Measurements from ENCODE around the gene PSMD1.

PSMD1 gene

DNA sequence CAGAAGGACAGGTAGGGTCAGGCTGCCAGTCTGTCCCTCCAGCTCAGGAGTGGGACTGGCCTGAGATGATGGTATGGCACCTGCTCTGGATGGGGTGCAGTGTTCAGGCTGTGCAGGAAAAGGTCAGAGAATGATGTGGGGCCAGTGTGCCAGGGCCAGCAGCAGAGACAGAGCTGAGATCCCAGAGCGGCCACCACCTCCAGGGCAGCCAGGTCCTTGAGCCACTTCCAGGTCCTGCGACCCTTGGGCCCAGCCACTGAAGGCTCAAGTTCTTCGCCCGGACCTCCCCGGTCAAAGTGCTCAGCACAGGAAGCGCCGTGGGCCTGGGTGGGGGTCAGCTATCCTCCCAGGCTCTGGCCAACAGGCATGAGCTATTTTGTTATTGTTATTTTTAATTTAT, 129.7 kb downstream of the PSMD1 start:
- no peak for TF ChIP-seq L3MBTL2 (conservative IDR thresholded peaks at IDR 0.05)
- TF ChIP-seq HDGF (IDR thresholded peaks at IDR 0.05; ENCODE audit: borderline replicate concordance): no peak
- TF ChIP-seq ELF4 (IDR thresholded peaks at IDR 0.05): no peak
- TF ChIP-seq SP1 (IDR thresholded peaks at IDR 0.05): no peak
- TF ChIP-seq, protein P1, sequence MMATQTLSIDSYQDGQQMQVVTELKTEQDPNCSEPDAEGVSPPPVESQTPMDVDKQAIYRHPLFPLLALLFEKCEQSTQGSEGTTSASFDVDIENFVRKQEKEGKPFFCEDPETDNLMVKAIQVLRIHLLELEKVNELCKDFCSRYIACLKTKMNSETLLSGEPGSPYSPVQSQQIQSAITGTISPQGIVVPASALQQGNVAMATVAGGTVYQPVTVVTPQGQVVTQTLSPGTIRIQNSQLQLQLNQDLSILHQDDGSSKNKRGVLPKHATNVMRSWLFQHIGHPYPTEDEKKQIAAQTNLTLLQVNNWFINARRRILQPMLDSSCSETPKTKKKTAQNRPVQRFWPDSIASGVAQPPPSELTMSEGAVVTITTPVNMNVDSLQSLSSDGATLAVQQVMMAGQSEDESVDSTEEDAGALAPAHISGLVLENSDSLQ (IDR thresholded peaks at IDR 0.05): no peak
- no peak for TF ChIP-seq NFRKB (IDR thresholded peaks at IDR 0.05)
- TF ChIP-seq ZNF384 (IDR thresholded peaks at IDR 0.05): no peak
- no peak for TF ChIP-seq LEF1 (IDR thresholded peaks at IDR 0.05; ENCODE audit: borderline replicate concordance)
- TF ChIP-seq BHLHE40 (IDR thresholded peaks at IDR 0.05; ENCODE audit: borderline replicate concordance): no peak
- TF ChIP-seq CTBP1 (IDR thresholded peaks at IDR 0.05; ENCODE audit: borderline replicate concordance): no peak
- no peak for TF ChIP-seq FOXM1 (IDR thresholded peaks at IDR 0.05; ENCODE audit: borderline replicate concordance)
- TF ChIP-seq FOXK2 (IDR thresholded peaks at IDR 0.05): no peak
- TF ChIP-seq ARNT (IDR thresholded peaks at IDR 0.05): no peak
- TF ChIP-seq FOXA1 (IDR thresholded peaks at IDR 0.05): no peak
- ChIA-PET CTCF (no interaction called here), POLR2A (no interaction called here)
- no peak for DNase-seq (ENCODE audit: extremely low spot score)

DNA sequence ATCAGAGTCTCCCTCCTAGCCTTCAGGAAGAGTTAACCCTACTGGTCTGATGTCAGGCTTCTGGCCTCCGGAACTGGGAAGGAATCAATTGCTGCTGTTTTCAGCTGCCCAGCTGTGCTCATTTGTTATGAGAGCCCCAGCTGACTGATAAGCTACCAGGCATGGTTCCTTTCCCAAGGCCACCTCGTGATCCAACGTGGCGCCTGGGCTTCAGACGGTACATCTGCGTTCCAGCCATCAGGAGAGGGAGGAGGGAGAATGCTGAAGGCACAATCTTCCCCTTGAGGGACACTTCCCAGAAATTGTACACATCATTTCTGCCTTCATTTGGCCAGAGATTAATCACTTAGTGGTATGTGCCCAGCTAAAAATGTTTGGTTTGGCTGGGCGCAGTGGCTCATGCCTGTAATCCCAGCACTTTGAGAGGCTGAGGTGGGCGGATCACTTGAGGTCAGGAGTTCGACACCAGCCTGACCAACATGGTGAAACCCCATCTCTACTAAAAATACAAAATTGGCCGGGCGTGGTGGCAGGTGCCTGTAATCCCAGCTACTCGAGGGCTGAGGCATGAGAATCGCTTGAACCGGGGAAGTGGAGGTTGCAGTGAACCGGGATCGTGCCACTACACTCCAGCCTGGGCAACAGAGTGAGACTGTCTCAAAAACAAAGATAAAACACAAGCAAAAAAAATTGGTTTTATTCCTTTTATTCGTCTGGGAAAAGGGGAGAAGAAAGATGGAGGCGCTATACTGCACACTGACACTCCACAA, 131.3 kb downstream of the PSMD1 start:
- no peak for TF ChIP-seq CTBP1 (IDR thresholded peaks at IDR 0.05; ENCODE audit: borderline replicate concordance)
- TF ChIP-seq LEF1 (IDR thresholded peaks at IDR 0.05; ENCODE audit: borderline replicate concordance): no peak
- TF ChIP-seq, protein P1 (IDR thresholded peaks at IDR 0.05): no peak
- TF ChIP-seq FOXK2 (IDR thresholded peaks at IDR 0.05): no peak
- no peak for TF ChIP-seq TARDBP (IDR thresholded peaks at IDR 0.05)
- TF ChIP-seq ELF4 (IDR thresholded peaks at IDR 0.05): no peak
- no peak for TF ChIP-seq ZNF384 (IDR thresholded peaks at IDR 0.05)
- TF ChIP-seq BHLHE40 (IDR thresholded peaks at IDR 0.05; ENCODE audit: borderline replicate concordance): no peak
- no peak for TF ChIP-seq HDGF (IDR thresholded peaks at IDR 0.05; ENCODE audit: borderline replicate concordance)
- TF ChIP-seq SUZ12 (IDR thresholded peaks at IDR 0.05): no peak
- no peak for TF ChIP-seq FOXM1 (IDR thresholded peaks at IDR 0.05; ENCODE audit: borderline replicate concordance)
- no peak for TF ChIP-seq SP1 (IDR thresholded peaks at IDR 0.05)
- ChIA-PET CTCF (interaction anchor here (0.7 kb wide), 1 partner anchor 8 kb away, joined by 3 read pairs; no protein-coding TSS in a partner anchor), POLR2A (interaction anchor here (1.0 kb wide), 1 partner anchor 10 kb away, joined by 3 read pairs; the partner anchor contains the start of gene ARMC9)
- no peak for DNase-seq (ENCODE audit: extremely low spot score)

DNA sequence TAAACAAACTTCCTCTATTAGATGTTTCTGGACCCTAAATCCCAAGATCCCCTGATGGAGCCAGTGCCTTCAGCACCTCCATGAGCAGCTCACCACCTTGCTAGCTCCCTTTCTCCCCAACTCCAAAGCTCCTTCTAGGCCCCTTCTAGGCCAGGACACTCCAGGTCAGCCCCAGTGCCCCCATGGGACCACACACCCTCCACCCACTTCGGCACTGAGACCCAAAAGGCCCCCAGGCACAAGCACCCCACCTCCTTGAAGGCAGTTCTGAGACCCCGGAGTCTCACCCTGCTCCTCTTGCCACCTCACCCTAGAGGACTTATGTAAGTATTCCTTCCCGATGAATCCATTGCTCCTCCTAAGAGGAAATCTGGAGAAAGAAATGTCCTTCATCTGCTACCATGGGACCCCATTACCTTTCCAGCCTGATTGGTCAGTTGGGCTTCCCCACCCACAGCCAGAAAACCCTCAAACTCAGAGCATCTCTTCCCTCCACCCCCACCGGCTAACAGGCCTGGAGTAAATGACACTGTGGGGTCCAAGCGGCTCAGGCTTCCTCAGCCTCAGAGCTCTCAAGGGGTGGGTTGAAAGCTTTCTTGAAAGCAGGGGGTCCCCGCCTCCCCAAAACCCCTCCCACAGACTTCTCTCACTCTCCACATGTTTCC, 132.0 kb downstream of the PSMD1 start:
- DNase-seq (ENCODE audit: extremely low spot score): no peak
- TF ChIP-seq CTBP1 (IDR thresholded peaks at IDR 0.05; ENCODE audit: borderline replicate concordance): no peak
- no peak for TF ChIP-seq SP1 (IDR thresholded peaks at IDR 0.05)
- TF ChIP-seq BHLHE40 (IDR thresholded peaks at IDR 0.05; ENCODE audit: borderline replicate concordance): no peak
- no peak for TF ChIP-seq LEF1 (IDR thresholded peaks at IDR 0.05; ENCODE audit: borderline replicate concordance)
- TF ChIP-seq, protein P1 (IDR thresholded peaks at IDR 0.05): no peak
- TF ChIP-seq NFRKB (IDR thresholded peaks at IDR 0.05): no peak
- TF ChIP-seq HDGF (IDR thresholded peaks at IDR 0.05; ENCODE audit: borderline replicate concordance): no peak
- no peak for TF ChIP-seq FOXK2 (IDR thresholded peaks at IDR 0.05)
- TF ChIP-seq ELF4 (IDR thresholded peaks at IDR 0.05): no peak
- TF ChIP-seq ARNT (IDR thresholded peaks at IDR 0.05): no peak
- TF ChIP-seq FOXA1 (IDR thresholded peaks at IDR 0.05): no peak
- no peak for TF ChIP-seq FOXM1 (IDR thresholded peaks at IDR 0.05; ENCODE audit: borderline replicate concordance)
- no peak for TF ChIP-seq L3MBTL2 (conservative IDR thresholded peaks at IDR 0.05)
- TF ChIP-seq SUZ12 (IDR thresholded peaks at IDR 0.05): no peak
- ChIA-PET CTCF (interaction anchor here (0.7 kb wide), 1 partner anchor 9 kb away, joined by 3 read pairs; no protein-coding TSS in a partner anchor), POLR2A (no interaction called here)

DNA sequence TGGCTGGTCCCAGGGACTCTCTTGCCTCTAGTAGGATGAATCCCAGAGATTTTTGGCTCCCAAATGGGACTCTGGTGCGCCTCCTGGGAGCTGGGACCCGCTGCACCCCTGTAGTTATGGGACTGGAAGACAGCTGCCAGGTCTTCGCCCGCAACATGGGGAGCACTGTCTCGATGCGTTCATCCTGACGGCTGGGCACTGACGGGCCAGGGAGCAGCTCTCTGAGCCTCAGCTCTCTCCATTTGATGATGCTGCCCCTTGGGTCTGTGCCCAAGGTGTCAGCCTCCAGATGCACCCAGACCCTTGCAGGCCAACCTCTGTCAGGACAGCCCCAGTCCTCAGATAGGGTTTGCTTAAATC, 132.5 kb downstream of the PSMD1 start:
- TF ChIP-seq LEF1 (IDR thresholded peaks at IDR 0.05; ENCODE audit: borderline replicate concordance) (no peak), SP1 (IDR thresholded peaks at IDR 0.05) (no peak), FOXK2 (IDR thresholded peaks at IDR 0.05) (no peak), HDGF (IDR thresholded peaks at IDR 0.05; ENCODE audit: borderline replicate concordance) (no peak), BHLHE40 (IDR thresholded peaks at IDR 0.05; ENCODE audit: borderline replicate concordance) (no peak), ELF4 (IDR thresholded peaks at IDR 0.05) (no peak), FOXA1 (IDR thresholded peaks at IDR 0.05) (no peak)
- POLR2A ChIA-PET: no interaction called here
- CTCF ChIA-PET: no interaction called here
- DNase-seq (ENCODE audit: extremely low spot score): no peak

DNA sequence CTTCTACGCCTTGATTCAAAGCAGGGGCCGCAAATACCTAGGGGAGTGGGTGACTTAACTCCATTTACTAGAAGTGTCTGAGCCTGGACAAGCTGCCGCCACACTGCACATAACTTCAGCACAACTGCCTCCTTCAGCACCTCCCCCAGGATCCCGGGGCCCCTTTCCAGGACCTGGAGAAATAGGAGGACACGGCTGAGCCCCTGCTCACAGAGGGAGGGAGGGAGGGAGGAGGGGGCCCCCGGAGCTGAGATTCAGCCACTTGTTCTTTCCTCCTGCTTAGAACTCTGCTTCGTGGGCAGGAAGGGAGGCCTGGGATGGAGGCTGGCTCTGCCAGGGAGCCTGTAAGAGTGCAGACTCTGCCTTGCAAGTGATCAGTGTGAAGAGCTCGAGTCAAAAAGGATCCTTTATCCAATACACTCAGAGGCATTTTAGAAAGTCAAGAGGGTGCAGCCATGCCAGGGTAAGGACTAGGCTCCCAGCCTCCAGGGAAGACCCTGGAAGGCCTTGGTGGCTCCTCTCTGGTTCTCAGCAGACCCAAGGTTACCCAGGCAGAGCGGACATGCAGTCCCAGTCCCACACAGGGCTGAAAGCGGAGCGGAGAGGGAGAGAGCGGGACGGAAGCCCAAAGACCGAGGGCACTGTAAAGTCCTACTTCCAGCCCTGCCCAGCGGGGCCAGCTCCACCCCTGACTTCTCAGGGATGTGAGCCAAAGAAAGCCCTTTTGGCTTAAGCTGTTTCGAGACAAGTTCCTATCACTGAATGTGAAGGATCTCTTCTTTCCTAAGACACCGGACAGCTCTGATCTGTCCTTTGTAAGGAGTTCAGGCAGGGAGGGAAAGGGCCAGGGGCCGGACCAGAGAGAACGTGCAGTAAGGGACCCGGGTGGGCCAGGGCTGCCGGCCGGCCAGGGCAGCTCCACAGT, 133.2 kb downstream of the PSMD1 start:
- ChIA-PET POLR2A (no interaction called here), CTCF (no interaction called here)
- DNase-seq (ENCODE audit: extremely low spot score): no peak
- no peak for TF ChIP-seq CTBP1 (IDR thresholded peaks at IDR 0.05; ENCODE audit: borderline replicate concordance)
- TF ChIP-seq ZNF384 (IDR thresholded peaks at IDR 0.05): no peak
- TF ChIP-seq SUZ12 (IDR thresholded peaks at IDR 0.05): no peak
- no peak for TF ChIP-seq L3MBTL2 (conservative IDR thresholded peaks at IDR 0.05)
- TF ChIP-seq NFRKB (IDR thresholded peaks at IDR 0.05): no peak
- TF ChIP-seq, protein P1 (IDR thresholded peaks at IDR 0.05): no peak
- no peak for TF ChIP-seq FOXA1 (IDR thresholded peaks at IDR 0.05)
- TF ChIP-seq HDGF (IDR thresholded peaks at IDR 0.05; ENCODE audit: borderline replicate concordance): no peak
- no peak for TF ChIP-seq FOXM1 (IDR thresholded peaks at IDR 0.05; ENCODE audit: borderline replicate concordance)
- TF ChIP-seq ELF4 (IDR thresholded peaks at IDR 0.05): no peak
- TF ChIP-seq BHLHE40 (IDR thresholded peaks at IDR 0.05; ENCODE audit: borderline replicate concordance): no peak
- TF ChIP-seq LEF1 (IDR thresholded peaks at IDR 0.05; ENCODE audit: borderline replicate concordance): no peak
- no peak for TF ChIP-seq ARNT (IDR thresholded peaks at IDR 0.05)
- TF ChIP-seq FOXK2 (IDR thresholded peaks at IDR 0.05): no peak
- TF ChIP-seq SP1 (IDR thresholded peaks at IDR 0.05): no peak

All from HEK293T (cell line).